ENCODE data around the gene TLE3.

Gene TLE3

GRCh38 chr15:70025413-70026296, 72.1 kb downstream of the TLE3 start:
- DNase-seq, result no peak

GRCh38 chr15:70024521-70024920, 73.2 kb downstream of the TLE3 start:
- no peak for DNase-seq

GRCh38 chr15:70023769-70024491, 73.8 kb downstream of the TLE3 start:
- DNase-seq, result no peak

- peak; percentile 78 for DNase-seq
Measured at GRCh38 chr15:70023064-70023768, 74.5 kb downstream of the TLE3 start.

- no peak for DNase-seq
Measured at GRCh38 chr15:70020229-70020628, 77.5 kb downstream of the TLE3 start.

- no peak for DNase-seq
Measured at GRCh38 chr15:70018646-70019600, 78.8 kb downstream of the TLE3 start.

- DNase-seq, result no peak
Measured at GRCh38 chr15:70017801-70018200, 79.9 kb downstream of the TLE3 start.

- DNase-seq, result no peak
Measured at GRCh38 chr15:70017025-70017424, 80.7 kb downstream of the TLE3 start.

- no peak for DNase-seq
Measured at GRCh38 chr15:70016511-70016994, 81.2 kb downstream of the TLE3 start.

- DNase-seq, result no peak
Measured at GRCh38 chr15:70014860-70015490, 82.7 kb downstream of the TLE3 start.

- no peak for DNase-seq
Measured at GRCh38 chr15:70014331-70014730, 83.4 kb downstream of the TLE3 start.

GRCh38 chr15:70013656-70014313, 83.9 kb downstream of the TLE3 start:
- no peak for DNase-seq

GRCh38 chr15:70012895-70013294, 84.8 kb downstream of the TLE3 start:
- DNase-seq, result no peak

GRCh38 chr15:70008697-70009290, 88.9 kb downstream of the TLE3 start:
- no peak for DNase-seq

GRCh38 chr15:70006259-70007147, 91.2 kb downstream of the TLE3 start:
- no peak for DNase-seq

GRCh38 chr15:70004826-70005225, 92.9 kb downstream of the TLE3 start:
- no peak for DNase-seq

- DNase-seq, result no peak
Measured at GRCh38 chr15:70002897-70003296, 94.8 kb downstream of the TLE3 start.

GRCh38 chr15:70001859-70002258, 95.9 kb downstream of the TLE3 start:
- no peak for DNase-seq

GRCh38 chr15:69999392-70000085, 98.2 kb downstream of the TLE3 start:
- DNase-seq, result no peak
